NCI-H526 treated with DMSO at 0.1 percent for 48 hours (cell line): ENCODE results near the gene HOTAIR.

Experiments
- DNase-seq: peaks from one replicate; lab custom pipeline; 2025; lab: John Stamatoyannopoulos, UW

The HOTAIR gene

GRCh38 chr12:53976172-53976822 lies 1.5 kb upstream of the HOTAIR start:
- DNase-seq: no peak

- DNase-seq: no peak
Observed at GRCh38 chr12:53975479-53976152, 862 bp upstream of the HOTAIR start.

GRCh38 chr12:53975064-53975471 lies 314 bp upstream of the HOTAIR start:
- DNase-seq: no peak

GRCh38 chr12:53973236-53974042 lies 1.3 kb downstream of the HOTAIR start:
- DNase-seq: no peak

GRCh38 chr12:53972722-53973235 lies 2.0 kb downstream of the HOTAIR start, which contains the start of gene HOXC11:
Gene HOXC11, plus strand, starts transcription at chr12:53973126. Its CDS starts 116 bp downstream, at chr12:53973242.
- no peak for DNase-seq

GRCh38 chr12:53972152-53972702 lies 2.5 kb downstream of the HOTAIR start:
- no peak for DNase-seq

- DNase-seq: no peak
Observed at GRCh38 chr12:53971686-53972085, 3.1 kb downstream of the HOTAIR start.

- no peak for DNase-seq
Observed at GRCh38 chr12:53971129-53971528, 3.6 kb downstream of the HOTAIR start.

GRCh38 chr12:53970451-53970850 lies 4.3 kb downstream of the HOTAIR start:
- DNase-seq: no peak

- DNase-seq: no peak
Observed at GRCh38 chr12:53969588-53970259, 5.0 kb downstream of the HOTAIR start.

GRCh38 chr12:53968214-53969127 lies 6.3 kb downstream of the HOTAIR start:
- no peak for DNase-seq

GRCh38 chr12:53967421-53967925 lies 7.3 kb downstream of the HOTAIR start:
- no peak for DNase-seq

GRCh38 chr12:53966385-53967133 lies 8.2 kb downstream of the HOTAIR start:
- DNase-seq: no peak

GRCh38 chr12:53966085-53966384 lies 8.7 kb downstream of the HOTAIR start:
- no peak for DNase-seq

- DNase-seq: no peak
Observed at GRCh38 chr12:53965281-53966084, 9.3 kb downstream of the HOTAIR start.

GRCh38 chr12:53964315-53964713 lies 10.4 kb downstream of the HOTAIR start:
- DNase-seq: no peak

- DNase-seq: no peak
Observed at GRCh38 chr12:53963434-53964314, 11.1 kb downstream of the HOTAIR start.

- DNase-seq: no peak
Observed at GRCh38 chr12:53963005-53963404, 11.7 kb downstream of the HOTAIR start.
